ENCODE results near the gene CD209.

The CD209 gene

DNA sequence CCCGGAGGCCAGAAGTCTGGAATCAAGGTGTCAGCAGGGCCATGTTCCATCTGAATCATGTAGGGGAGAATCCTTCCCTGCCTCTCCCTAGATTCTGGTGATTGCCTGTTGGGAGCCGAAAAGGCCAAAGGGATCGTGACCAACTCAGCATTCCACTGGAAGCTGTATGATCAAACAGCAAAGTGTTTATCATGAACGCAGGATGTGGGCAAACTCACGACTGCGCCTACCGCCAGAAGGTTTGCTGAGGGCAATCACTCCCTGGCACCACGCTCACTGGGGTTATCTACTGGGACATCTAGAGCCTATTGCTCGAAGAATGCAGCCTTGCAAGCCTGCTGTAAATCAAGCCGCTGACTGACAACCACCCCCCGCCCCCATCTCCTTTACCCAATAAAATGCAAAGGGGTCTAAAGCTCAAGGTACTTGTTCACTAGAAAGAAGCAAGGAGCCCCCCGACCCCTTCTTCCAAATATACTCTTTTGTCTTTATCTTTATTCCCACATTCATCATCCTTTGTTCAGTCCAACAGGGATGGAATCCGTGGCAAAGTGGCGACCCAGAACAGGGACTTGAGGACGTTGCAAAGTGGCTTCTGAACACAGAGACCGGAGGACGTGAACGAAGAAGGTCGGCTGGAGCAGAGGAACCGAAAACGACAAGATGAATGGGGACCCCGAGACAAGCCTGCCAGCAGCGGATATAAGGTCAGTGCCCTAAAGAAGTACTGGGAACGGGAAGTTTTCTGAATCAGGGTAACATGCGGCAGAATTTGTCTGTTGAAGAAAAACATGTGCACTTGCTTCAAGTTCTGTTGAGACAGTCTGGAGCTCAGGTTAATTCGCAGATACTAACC, 32.5 kb upstream of the CD209 start:
- TF ChIP-seq, protein P1, sequence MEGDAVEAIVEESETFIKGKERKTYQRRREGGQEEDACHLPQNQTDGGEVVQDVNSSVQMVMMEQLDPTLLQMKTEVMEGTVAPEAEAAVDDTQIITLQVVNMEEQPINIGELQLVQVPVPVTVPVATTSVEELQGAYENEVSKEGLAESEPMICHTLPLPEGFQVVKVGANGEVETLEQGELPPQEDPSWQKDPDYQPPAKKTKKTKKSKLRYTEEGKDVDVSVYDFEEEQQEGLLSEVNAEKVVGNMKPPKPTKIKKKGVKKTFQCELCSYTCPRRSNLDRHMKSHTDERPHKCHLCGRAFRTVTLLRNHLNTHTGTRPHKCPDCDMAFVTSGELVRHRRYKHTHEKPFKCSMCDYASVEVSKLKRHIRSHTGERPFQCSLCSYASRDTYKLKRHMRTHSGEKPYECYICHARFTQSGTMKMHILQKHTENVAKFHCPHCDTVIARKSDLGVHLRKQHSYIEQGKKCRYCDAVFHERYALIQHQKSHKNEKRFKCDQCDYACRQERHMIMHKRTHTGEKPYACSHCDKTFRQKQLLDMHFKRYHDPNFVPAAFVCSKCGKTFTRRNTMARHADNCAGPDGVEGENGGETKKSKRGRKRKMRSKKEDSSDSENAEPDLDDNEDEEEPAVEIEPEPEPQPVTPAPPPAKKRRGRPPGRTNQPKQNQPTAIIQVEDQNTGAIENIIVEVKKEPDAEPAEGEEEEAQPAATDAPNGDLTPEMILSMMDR (IDR thresholded peaks at IDR 0.05; ENCODE audit: extremely low read depth, missing control alignments): no peak

GRCh38 chr19:7778081-7778480, 30.7 kb upstream of the CD209 start:
- TF ChIP-seq, protein P1 (IDR thresholded peaks at IDR 0.05; ENCODE audit: extremely low read depth, missing control alignments): no peak
- DNase-seq (ENCODE audit: low spot score): no peak

More for the DNA sequence above, 32.5 kb upstream of the CD209 start:
- no peak for DNase-seq (ENCODE audit: low spot score)

- TF ChIP-seq, protein P1 (IDR thresholded peaks at IDR 0.05; ENCODE audit: extremely low read depth, missing control alignments): no peak
- DNase-seq (ENCODE audit: low spot score): no peak
Observed at GRCh38 chr19:7775761-7776160, 28.4 kb upstream of the CD209 start.

- DNase-seq (ENCODE audit: low spot score): no peak
- TF ChIP-seq, protein P1 (IDR thresholded peaks at IDR 0.05; ENCODE audit: extremely low read depth, missing control alignments): no peak
Observed at GRCh38 chr19:7773841-7774240, 26.5 kb upstream of the CD209 start.

- DNase-seq (ENCODE audit: low spot score): peak; percentile 67
Observed at GRCh38 chr19:7772752-7773291, 25.5 kb upstream of the CD209 start.

GRCh38 chr19:7771072-7771471, 23.7 kb upstream of the CD209 start:
- TF ChIP-seq, protein P1 (IDR thresholded peaks at IDR 0.05; ENCODE audit: extremely low read depth, missing control alignments): no peak
- DNase-seq (ENCODE audit: low spot score): no peak

More at GRCh38 chr19:7772752-7773291, 25.5 kb upstream of the CD209 start:
- TF ChIP-seq, protein P1 (IDR thresholded peaks at IDR 0.05; ENCODE audit: extremely low read depth, missing control alignments): no peak

GRCh38 chr19:7769171-7769570, 21.8 kb upstream of the CD209 start:
- TF ChIP-seq, protein P1 (IDR thresholded peaks at IDR 0.05; ENCODE audit: extremely low read depth, missing control alignments): no peak

More at GRCh38 chr19:7769171-7769570, 21.8 kb upstream of the CD209 start:
- no peak for DNase-seq (ENCODE audit: low spot score)

Data from GM20000 (cell line).